ENCODE measurements around the gene RCN2.

Gene RCN2

GRCh38 chr15:76986743-76987142, 55.2 kb downstream of the RCN2 start:
- no peak overlapping the region for H3K27ac ChIP-seq (ENCODE audit: insufficient read depth in 1 of 2, low read depth in 1 of 2, low read length in 2 of 2, poor library complexity in 1 of 2, severe bottlenecking in 2 of 2)
- WGBS (ENCODE audit: insufficient coverage), result 91% methylated on average over 3 of the region's 3 CpGs
- no peak for DNase-seq

GRCh38 chr15:76987276-76987675, 55.7 kb downstream of the RCN2 start:
- Histone ChIP-seq H3K4me3 (ENCODE audit: control insufficient read depth in 1 of 7, extremely low read depth in 1 of 7, insufficient read depth in 4 of 7, low read depth in 2 of 7, low read length in 6 of 7) (no peak overlapping the region), H3K9me3 (ENCODE audit: control extremely low read depth in 1 of 5, control insufficient read depth in 4 of 5, insufficient read depth in 2 of 5, low read depth in 1 of 5, low read length in 4 of 5) (no peaks in the 10 kb centered on the region), H3K27ac (ENCODE audit: insufficient read depth in 1 of 2, low read depth in 1 of 2, low read length in 2 of 2, poor library complexity in 1 of 2, severe bottlenecking in 2 of 2) (no peak overlapping the region), H3K36me3 (ENCODE audit: control insufficient read depth in 4 of 4, insufficient read depth in 4 of 4, low read length in 3 of 4) (no peaks in the 10 kb centered on the region), H3K4me1 (ENCODE audit: control extremely low read depth in 1 of 4, control insufficient read depth in 4 of 4, insufficient read depth in 4 of 4, low read length in 3 of 4) (peaks cover 7 to 41% (median 19%) of the 10 kb centered on the region in 4 experiments), H3K27me3 (replicated peaks in 2 of 5; ENCODE audit: control insufficient read depth in 4 of 5, insufficient read depth in 5 of 5, low read length in 4 of 5) (no peaks in the 10 kb centered on the region)
- no peak for DNase-seq
- ChIA-PET CTCF (interaction anchor here (0.7 to 2.6 kb wide), 3 partner anchors 10 to 52 kb away, joined by 3 to 6 read pairs (median 3); no protein-coding TSS in a partner anchor), POLR2A (no interaction called here)
- WGBS (ENCODE audit: insufficient coverage), result 98% methylated on average over 6 of the region's 6 CpGs

More at GRCh38 chr15:76986743-76987142, 55.2 kb downstream of the RCN2 start:
- no peaks in the 10 kb centered on the region for H3K27me3 ChIP-seq (replicated peaks in 2 of 5; ENCODE audit: control insufficient read depth in 4 of 5, insufficient read depth in 5 of 5, low read length in 4 of 5)
- H3K9me3 ChIP-seq (ENCODE audit: control extremely low read depth in 1 of 5, control insufficient read depth in 4 of 5, insufficient read depth in 2 of 5, low read depth in 1 of 5, low read length in 4 of 5), result no peaks in the 10 kb centered on the region
- ChIA-PET CTCF (interaction anchor here (0.7 to 2.6 kb wide), 3 partner anchors 11 to 51 kb away, joined by 3 to 6 read pairs (median 3); no protein-coding TSS in a partner anchor), POLR2A (no interaction called here)
- H3K4me1 ChIP-seq (ENCODE audit: control extremely low read depth in 1 of 4, control insufficient read depth in 4 of 4, insufficient read depth in 4 of 4, low read length in 3 of 4), result peaks cover 7 to 41% (median 19%) of the 10 kb centered on the region in 4 experiments
- H3K36me3 ChIP-seq (ENCODE audit: control insufficient read depth in 4 of 4, insufficient read depth in 4 of 4, low read length in 3 of 4), result no peaks in the 10 kb centered on the region
- no peak overlapping the region for H3K4me3 ChIP-seq (ENCODE audit: control insufficient read depth in 1 of 7, extremely low read depth in 1 of 7, insufficient read depth in 4 of 7, low read depth in 2 of 7, low read length in 6 of 7)

GRCh38 chr15:76987896-76988860, 56.6 kb downstream of the RCN2 start:
- ChIA-PET CTCF (interaction anchor here (1.4 to 2.6 kb wide), 4 partner anchors 9 to 15 kb away, joined by 3 to 6 read pairs (median 4); no protein-coding TSS in a partner anchor), POLR2A (interaction anchor here (1.3 kb wide), 1 partner anchor 9 kb away, joined by 3 read pairs; no protein-coding TSS in a partner anchor)
- Histone ChIP-seq H3K27ac (ENCODE audit: insufficient read depth in 1 of 2, low read depth in 1 of 2, low read length in 2 of 2, poor library complexity in 1 of 2, severe bottlenecking in 2 of 2) (no peak overlapping the region), H3K27me3 (replicated peaks in 2 of 5; ENCODE audit: control insufficient read depth in 4 of 5, insufficient read depth in 5 of 5, low read length in 4 of 5) (no peaks in the 10 kb centered on the region), H3K4me3 (ENCODE audit: control insufficient read depth in 1 of 7, extremely low read depth in 1 of 7, insufficient read depth in 4 of 7, low read depth in 2 of 7, low read length in 6 of 7) (no peak overlapping the region), H3K9me3 (ENCODE audit: control extremely low read depth in 1 of 5, control insufficient read depth in 4 of 5, insufficient read depth in 2 of 5, low read depth in 1 of 5, low read length in 4 of 5) (no peaks in the 10 kb centered on the region), H3K4me1 (ENCODE audit: control extremely low read depth in 1 of 4, control insufficient read depth in 4 of 4, insufficient read depth in 4 of 4, low read length in 3 of 4) (peaks cover 7 to 43% (median 19%) of the 10 kb centered on the region in 4 experiments), H3K36me3 (ENCODE audit: control insufficient read depth in 4 of 4, insufficient read depth in 4 of 4, low read length in 3 of 4) (no peaks in the 10 kb centered on the region)
- WGBS (ENCODE audit: insufficient coverage), result 81% methylated on average over 10 of the region's 11 CpGs
- DNase-seq, result peak in 1 of 3 donors; percentile 24

DNA sequence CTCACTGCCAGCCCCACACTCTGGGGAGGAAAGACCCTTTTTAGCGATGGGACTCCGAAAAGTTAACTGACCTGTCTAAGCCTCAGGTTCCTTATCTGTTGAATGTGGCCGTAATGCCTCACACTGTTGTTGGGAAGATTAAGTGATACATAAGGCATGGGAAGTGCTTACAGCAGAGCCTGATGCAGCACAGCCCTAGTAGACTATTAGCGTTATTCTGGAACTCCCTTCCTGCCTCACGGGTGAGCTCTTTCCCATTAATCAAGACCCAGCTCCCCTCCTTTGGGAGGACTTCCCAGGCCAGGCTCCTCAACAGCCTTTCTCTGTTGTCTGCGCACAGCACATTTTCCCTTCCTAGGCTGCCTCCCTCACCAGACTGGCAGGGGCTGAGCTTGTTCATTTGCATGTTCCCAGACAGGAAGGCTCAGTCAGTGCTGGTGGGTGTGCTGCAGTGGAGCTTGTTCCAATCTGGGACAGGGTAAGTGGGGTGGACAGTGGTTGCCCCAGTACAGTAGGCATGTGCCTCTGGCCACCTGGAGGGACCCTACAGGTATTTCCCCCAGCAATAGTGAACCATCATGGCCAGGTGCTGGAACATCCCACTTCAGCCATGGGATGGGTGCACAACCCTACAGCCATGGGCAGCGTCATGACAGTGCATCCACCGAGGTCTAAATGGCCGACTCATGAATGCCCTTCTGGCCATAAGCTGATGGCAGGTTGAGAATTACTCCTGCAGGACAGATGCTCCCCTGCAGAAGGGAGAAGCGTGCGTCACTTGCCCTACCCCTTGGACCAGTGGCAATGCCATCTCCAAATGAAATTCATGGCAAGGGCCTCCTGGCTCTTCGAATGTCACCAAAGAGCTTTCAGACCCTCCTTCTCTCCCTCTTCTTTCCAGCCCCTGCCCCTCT, 57.6 kb downstream of the RCN2 start:
- no peaks in the 10 kb centered on the region for H3K9me3 ChIP-seq (ENCODE audit: control extremely low read depth in 1 of 5, control insufficient read depth in 4 of 5, insufficient read depth in 2 of 5, low read depth in 1 of 5, low read length in 4 of 5)
- H3K27ac ChIP-seq (ENCODE audit: insufficient read depth in 1 of 2, low read depth in 1 of 2, low read length in 2 of 2, poor library complexity in 1 of 2, severe bottlenecking in 2 of 2), result no peak overlapping the region
- H3K27me3 ChIP-seq (replicated peaks in 2 of 5; ENCODE audit: control insufficient read depth in 4 of 5, insufficient read depth in 5 of 5, low read length in 4 of 5), result no peaks in the 10 kb centered on the region
- peaks cover 5 to 43% (median 15%) of the 10 kb centered on the region in 4 experiments for H3K4me1 ChIP-seq (ENCODE audit: control extremely low read depth in 1 of 4, control insufficient read depth in 4 of 4, insufficient read depth in 4 of 4, low read length in 3 of 4)
- H3K4me3 ChIP-seq (ENCODE audit: control insufficient read depth in 1 of 7, extremely low read depth in 1 of 7, insufficient read depth in 4 of 7, low read depth in 2 of 7, low read length in 6 of 7), result no peak overlapping the region
- H3K36me3 ChIP-seq (ENCODE audit: control insufficient read depth in 4 of 4, insufficient read depth in 4 of 4, low read length in 3 of 4), result no peaks in the 10 kb centered on the region
- ChIA-PET CTCF (interaction anchor here (0.6 to 2.6 kb wide), 8 partner anchors 8 to 46 kb away, joined by 3 to 6 read pairs (median 3); no protein-coding TSS in a partner anchor), POLR2A (interaction anchor here (1.3 kb wide), 1 partner anchor 10 kb away, joined by 3 read pairs; no protein-coding TSS in a partner anchor)
- 82% methylated on average over 11 of the region's 12 CpGs for WGBS (ENCODE audit: insufficient coverage)
- DNase-seq, result no peak

- Histone ChIP-seq H3K36me3 (ENCODE audit: control insufficient read depth in 4 of 4, insufficient read depth in 4 of 4, low read length in 3 of 4) (no peaks in the 10 kb centered on the region), H3K27me3 (replicated peaks in 2 of 5; ENCODE audit: control insufficient read depth in 4 of 5, insufficient read depth in 5 of 5, low read length in 4 of 5) (no peaks in the 10 kb centered on the region), H3K4me3 (ENCODE audit: control insufficient read depth in 1 of 7, extremely low read depth in 1 of 7, insufficient read depth in 4 of 7, low read depth in 2 of 7, low read length in 6 of 7) (no peak overlapping the region), H3K27ac (ENCODE audit: insufficient read depth in 1 of 2, low read depth in 1 of 2, low read length in 2 of 2, poor library complexity in 1 of 2, severe bottlenecking in 2 of 2) (no peak overlapping the region), H3K9me3 (ENCODE audit: control extremely low read depth in 1 of 5, control insufficient read depth in 4 of 5, insufficient read depth in 2 of 5, low read depth in 1 of 5, low read length in 4 of 5) (no peaks in the 10 kb centered on the region), H3K4me1 (ENCODE audit: control extremely low read depth in 1 of 4, control insufficient read depth in 4 of 4, insufficient read depth in 4 of 4, low read length in 3 of 4) (peaks cover 8 to 60% (median 32%) of the 10 kb centered on the region in 4 experiments)
- ChIA-PET CTCF (no interaction called here), POLR2A (no interaction called here)
- 85% methylated on average over 5 of the region's 7 CpGs for WGBS (ENCODE audit: insufficient coverage)
- DNase-seq, result no peak
These were observed 59.5 kb downstream of the RCN2 start for GRCh38 chr15:76991048-76991447.

DNA sequence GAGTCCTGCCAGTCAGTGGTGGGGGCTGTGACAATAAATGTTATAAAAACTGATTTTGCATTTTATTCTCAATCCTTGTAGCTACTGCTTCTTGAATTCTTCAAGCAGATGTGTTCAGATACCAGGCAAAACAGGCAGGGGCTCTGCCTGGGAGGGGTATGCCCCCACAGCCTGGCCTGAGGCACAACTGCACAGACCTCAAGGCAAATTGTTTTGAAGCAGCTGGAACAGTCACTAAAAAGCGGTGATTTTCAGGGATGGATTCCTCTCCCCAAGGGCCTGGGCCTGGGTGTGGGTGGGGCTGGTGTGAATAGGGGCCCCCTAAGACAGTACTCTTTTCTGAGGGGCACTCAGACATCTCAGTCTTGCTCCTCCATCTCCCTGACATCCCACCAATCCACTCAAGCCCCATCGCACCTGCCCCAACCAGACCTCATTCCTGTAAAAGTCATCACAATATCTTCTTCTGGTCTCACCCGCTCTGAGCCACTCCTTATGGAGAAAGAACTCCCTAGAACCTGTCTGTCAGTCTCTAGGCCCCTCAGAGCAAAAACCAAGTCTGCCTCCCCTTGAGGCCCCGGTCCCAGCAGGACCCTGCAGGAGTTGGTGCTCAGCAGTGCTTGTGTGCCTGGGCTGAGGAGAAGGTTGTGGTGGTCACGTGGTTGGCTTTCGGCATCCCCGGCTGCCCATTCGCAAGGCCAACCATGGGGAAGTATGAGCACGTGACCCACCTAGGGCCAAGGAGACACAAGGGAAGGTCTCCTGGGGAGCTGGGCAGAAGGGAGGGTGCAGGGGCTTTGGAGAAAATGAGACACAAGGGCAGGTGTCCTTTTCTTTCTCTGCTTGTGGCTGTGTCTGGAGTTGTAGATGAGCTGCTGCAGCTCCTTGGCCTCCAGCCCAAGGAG, 60.4 kb downstream of the RCN2 start:
- H3K36me3 ChIP-seq (ENCODE audit: control insufficient read depth in 4 of 4, insufficient read depth in 4 of 4, low read length in 3 of 4), result no peaks in the 10 kb centered on the region
- no peaks in the 10 kb centered on the region for H3K9me3 ChIP-seq (ENCODE audit: control extremely low read depth in 1 of 5, control insufficient read depth in 4 of 5, insufficient read depth in 2 of 5, low read depth in 1 of 5, low read length in 4 of 5)
- POLR2A ChIA-PET, result no interaction called here
- no peak overlapping the region for H3K4me3 ChIP-seq (ENCODE audit: control insufficient read depth in 1 of 7, extremely low read depth in 1 of 7, insufficient read depth in 4 of 7, low read depth in 2 of 7, low read length in 6 of 7)
- CTCF ChIA-PET, result interaction anchor here (1.2 kb wide), 1 partner anchor 21 kb away, joined by 4 read pairs; no protein-coding TSS in a partner anchor
- WGBS (ENCODE audit: insufficient coverage), result 77% methylated on average over 5 of the region's 9 CpGs
- peaks cover 8 to 65% (median 41%) of the 10 kb centered on the region in 4 experiments for H3K4me1 ChIP-seq (ENCODE audit: control extremely low read depth in 1 of 4, control insufficient read depth in 4 of 4, insufficient read depth in 4 of 4, low read length in 3 of 4)
- no peak overlapping the region for H3K27ac ChIP-seq (ENCODE audit: insufficient read depth in 1 of 2, low read depth in 1 of 2, low read length in 2 of 2, poor library complexity in 1 of 2, severe bottlenecking in 2 of 2)
- no peaks in the 10 kb centered on the region for H3K27me3 ChIP-seq (replicated peaks in 2 of 5; ENCODE audit: control insufficient read depth in 4 of 5, insufficient read depth in 5 of 5, low read length in 4 of 5)
- DNase-seq, result no peak
